Amygdala (tissue), 56 donors: ENCODE results near the gene DACT3.

Source experiments
- DNase-seq, 56 donors: peaks; one replicate each; lab custom pipeline; 2025; lab: John Stamatoyannopoulos, UW

Gene DACT3, protein sequence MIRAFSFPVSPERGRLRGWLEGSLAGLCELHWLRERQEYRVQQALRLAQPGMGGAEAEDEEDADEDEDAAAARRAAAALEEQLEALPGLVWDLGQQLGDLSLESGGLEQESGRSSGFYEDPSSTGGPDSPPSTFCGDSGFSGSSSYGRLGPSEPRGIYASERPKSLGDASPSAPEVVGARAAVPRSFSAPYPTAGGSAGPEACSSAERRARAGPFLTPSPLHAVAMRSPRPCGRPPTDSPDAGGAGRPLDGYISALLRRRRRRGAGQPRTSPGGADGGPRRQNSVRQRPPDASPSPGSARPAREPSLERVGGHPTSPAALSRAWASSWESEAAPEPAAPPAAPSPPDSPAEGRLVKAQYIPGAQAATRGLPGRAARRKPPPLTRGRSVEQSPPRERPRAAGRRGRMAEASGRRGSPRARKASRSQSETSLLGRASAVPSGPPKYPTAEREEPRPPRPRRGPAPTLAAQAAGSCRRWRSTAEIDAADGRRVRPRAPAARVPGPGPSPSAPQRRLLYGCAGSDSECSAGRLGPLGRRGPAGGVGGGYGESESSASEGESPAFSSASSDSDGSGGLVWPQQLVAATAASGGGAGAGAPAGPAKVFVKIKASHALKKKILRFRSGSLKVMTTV

DNA sequence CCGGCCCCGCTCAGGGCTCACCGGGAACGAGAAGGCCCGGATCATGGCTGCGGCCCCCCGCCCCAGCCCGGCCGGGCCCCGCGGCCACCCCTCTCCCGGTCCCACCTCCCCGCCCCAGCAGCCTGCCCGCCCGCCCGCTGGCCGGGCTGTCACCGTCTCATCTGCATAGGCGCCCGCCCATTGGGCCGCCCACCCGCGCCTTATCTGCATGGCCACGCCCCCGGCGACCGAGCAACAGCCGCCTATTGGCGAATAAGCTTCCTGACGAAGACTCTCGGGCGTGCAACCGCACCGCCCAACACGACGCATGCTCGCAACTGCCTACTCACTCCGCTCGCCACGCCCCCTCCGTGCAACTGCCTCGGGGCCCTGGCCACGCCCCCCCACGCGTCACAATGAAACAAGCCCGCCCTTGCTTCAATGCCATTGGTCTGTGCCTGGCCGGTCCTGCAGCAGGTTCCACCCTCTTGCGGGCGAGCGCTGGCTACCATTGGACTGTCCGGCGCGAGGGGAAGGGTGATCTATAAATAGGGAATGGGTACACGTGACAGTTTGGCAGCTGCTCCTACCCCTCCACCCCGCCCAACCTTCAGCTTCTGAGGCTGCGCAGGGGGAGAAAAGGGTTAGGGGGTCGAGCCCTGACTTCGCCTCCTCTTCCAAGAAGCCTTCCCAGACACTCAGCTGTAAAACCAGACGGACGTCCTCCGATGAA lies at the start of gene DACT3:
Gene DACT3, minus strand, starts transcription at position 163 of the 712 bp plus-strand sequence. Its CDS starts 118 bp downstream, at position 45.
- peak; percentile 93 to 100 (median 100) for DNase-seq

DNA sequence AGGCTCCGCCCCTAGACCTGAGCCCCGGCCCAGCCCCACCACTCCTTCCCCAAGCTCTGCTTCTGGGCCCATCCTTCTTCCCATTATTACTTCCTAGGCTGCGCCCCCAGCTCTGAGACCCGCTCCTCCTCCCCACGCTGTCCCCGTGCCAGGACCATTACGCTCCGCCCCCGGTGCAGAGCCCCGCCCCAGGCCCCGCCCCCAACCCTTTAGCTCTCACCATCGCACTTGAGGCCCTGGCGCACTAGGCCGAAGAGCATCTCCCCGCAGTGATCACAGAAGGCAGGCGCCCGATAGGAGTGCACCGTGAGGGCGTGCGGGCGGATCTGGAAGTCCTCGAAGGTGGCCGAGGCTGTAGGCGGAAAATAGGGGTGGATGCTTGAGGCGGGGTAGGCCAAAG lies 49.7 kb upstream of the DACT3 start:
- DNase-seq: no peak

DNA sequence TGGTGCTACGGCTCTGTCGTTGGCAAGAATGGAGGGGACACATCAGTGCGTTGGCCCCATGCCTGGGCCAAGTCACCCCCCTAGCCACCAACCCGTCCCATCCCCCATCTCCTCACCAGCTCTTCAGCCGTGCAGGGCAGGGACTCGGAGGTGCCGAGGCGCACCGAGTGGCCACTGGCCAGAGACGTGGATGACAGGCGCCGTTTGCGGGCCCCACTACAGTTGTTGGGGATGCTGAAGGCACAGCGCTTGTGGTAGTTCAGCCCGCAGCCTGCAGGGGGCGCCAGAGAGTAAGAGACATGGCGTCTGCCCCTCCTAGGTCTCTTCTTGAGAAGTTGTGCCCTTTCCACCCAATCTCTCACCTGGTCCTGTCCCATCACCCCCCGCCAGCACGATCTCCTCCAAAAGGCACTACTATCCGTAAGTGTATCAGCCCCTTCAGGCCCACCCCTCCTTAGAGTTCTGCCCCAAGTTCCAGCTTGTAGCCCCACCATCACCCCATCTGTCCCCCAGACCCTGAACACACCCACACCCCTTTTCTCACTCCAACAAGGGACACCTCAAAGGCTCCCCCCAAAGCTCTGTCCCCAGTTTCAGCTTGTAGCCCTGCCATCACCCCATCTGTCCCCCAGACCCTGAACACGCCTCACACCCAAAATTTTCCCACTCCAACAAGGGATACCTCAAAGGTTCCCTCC lies 43.5 kb upstream of the DACT3 start:
- peak in 32 of 56 donors; percentile 6 to 77 (median 20) for DNase-seq

DNA sequence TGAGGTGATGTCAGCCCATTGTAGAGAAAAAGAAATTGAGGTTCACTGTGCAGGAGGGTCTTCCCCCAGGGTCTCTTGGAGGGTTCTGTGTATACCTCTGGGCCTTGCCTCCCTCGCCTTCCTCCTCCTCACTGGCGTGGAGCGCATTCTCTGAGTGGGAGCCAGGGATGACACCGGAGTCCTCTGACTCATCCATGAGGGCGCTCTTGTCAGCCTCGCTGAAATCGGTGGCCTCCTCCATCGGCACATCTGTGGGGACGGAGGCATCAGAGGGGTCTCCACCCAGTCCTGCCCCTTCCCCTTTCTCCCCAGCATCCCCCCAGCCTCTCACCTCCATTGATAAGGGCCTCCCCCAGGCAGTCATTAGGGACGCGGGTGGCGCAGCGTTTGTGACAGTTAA lies 39.7 kb upstream of the DACT3 start:
- no peak for DNase-seq

DNA sequence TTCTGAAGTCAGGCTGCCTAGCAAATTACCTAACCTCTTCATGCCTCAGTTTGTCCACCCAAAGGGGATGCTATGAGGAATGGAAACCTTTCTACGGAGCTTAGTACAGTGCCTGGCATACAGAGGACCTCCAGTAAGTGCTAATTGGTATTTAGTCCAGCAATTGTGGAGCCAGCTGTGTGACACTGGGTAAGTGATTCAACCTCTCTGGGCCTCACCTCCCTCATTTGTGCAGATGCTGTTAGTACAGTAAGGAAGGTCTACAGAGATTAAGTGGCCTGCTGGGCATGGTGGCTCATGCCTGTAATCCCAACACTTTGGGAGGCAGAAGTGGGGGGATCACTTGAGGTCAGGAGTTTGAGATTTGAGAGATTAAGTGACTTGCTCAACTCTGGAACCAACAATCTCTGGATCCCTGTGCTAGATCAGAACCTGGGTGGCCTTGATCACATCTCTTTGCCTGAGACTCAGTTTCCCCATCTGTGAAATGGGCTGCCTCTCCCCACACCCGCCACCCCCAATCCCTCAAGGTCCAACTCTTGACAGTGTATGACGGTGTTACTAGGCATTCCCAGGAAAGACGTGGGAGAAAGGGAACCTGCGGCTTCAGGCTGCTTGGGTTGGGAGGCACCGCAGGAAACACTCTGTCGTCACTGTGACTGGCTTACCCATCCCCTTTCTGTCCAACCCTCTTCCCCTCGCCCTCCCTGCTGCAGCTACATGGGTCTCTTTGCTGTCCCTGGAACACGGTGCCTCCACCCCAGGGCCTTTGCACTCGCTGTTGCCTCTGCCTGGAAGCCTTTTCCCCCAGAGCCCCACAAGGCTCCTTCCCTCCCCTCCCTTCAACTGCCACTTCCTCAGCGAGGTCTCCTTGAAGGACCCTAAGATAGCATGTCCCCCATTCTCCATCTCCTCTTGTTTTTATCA lies 37.7 kb upstream of the DACT3 start:
- DNase-seq: no peak

DNA sequence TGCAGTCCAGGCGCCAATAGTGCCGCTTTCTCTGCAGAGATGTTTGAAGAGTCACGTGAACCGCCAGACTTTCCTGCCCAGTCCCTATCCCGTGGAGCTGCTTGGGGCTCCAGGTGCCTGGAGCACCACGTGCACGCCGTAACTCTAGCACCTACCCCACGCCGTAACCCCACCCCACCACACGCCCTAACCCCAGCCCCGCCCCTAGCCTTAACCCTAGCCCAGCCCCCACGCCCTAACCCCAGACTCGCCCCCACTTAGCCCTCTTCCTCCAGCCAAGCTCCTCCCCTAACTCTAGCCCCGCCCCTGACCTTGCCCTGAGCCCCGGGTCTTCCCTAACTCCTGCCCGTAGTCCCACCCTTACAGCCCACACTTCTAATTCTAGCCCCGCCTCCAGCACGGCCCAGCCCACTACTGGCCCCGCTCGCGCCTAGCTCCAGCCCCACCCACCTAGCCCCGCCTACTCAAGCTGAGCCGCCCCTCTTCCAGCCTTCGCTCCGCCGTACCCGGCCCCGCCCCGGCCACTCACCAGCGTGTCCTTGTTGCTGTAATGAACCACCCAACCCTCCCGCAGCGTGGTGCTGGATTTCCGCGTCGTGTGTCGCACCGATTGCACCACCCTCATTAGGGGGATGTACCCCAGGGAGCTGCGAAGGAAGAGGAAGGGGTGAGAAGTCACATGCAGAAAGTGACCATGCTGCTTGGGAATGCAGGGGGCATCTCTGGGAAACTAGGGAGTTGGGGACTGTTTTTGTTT lies 36.4 kb upstream of the DACT3 start:
- peak in 40 of 56 donors; percentile 5 to 82 (median 34) for DNase-seq

DNA sequence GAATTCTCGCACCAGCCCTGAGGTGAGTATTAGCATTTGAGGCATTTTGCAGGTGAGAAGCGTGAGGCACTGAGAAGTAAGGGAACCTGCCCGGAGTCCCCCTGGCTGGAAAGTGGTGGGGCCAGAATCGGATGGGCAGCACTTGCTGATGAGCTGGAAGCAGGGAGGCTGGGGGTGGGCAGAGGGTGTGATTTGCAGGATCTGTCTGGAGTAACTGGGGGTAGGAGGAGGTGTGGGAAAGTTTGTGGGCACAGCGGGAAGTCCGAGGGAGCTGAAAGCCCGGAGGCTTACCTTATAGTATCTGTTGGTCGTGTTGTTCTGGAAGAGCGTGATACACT lies 35.9 kb upstream of the DACT3 start:
- DNase-seq: no peak

DNA sequence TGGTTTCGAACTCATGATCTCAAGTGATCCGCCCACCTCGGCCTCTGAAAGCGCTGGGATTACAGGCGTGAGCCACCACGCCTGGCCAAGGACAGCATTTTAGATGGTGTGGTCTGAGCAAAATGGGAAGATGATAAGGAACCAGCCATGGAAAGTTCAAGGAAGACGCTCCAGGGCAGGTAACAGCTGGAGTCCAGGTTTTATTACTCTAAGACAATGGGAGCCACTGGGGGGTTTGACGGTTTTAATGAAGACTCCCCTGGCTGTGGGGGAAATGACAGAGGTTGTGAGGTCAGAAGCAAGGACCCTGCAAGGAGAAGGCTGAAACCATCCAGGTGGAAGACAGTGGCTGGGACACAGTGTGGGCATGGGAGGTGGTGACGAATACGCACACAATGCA lies 35.1 kb upstream of the DACT3 start:
- no peak for DNase-seq

DNA sequence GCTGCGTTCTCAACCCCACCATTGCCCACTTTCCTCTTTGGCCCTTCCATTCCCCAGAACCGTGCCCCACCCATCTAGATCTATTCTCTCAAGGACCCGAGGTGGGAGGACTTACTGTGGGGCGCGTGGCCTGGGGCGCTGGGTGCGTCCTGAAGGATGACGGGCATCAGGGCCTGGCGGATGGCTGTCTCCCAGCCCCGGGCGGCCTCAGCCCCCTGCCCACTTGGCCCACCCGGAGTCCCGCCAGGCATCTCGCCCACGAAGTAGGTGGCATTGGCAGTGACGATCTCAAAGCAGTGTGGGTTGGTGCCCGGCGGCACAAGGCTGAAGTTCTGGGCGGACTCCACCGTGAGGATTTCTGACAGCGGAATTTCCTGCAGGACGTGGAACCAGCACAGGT lies 32.8 kb upstream of the DACT3 start:
- no peak for DNase-seq

DNA sequence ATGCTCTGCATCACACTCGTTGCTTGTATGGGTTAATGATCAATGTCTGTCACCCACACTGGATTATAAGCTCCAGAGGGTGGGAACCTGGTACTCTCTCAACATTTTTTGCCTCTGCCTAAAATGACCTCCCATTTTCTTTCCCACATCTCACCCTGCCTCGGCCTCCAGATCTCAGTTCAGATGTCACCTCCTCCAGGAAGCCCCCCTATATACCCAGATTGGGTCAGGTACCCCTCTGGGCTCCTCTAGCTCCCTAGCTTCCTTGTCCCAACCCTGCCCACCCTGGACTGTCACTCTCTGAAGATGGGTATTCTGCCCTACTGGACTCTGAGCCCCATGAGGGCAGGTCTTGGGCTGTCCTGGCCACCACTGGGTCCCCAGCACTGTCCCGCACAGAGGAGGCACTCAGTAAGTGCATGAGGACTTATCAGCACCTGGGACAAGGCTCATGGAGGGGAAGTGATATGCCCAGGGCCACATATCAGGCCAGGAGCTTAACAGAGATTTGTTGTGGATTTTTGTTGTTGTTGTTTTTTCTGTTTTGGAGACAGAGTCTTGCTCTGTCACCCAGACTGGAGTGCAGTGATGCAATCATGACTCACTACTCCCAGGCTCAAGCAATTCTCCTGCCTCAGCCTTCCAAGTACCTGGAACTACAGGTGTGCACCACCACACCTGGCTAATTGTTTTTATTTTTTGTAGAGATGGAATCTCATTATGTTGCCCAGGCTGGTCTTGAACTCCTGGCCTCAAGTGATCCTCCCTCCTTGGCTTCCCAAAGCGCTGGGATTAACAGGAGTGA lies 32.1 kb upstream of the DACT3 start:
- no peak for DNase-seq

DNA sequence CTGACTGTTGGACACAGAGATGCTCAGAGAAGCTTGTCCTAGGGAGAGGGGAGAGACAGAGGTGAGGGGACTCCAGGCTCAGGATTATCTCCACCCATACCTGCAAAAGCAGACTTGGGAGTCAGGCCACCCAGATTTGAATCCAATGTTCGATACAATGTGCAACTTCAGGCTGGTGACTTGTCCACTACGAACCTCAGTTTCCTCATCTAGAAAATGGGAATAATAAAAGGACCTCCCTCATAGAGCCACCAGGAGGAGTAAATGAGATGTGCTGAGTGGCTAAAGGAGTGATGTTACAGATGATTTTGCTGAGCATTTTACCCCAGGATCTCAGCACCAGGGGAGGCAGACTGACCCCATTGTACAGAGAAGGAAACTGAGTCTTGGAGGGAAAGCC lies 31.0 kb upstream of the DACT3 start:
- no peak for DNase-seq

DNA sequence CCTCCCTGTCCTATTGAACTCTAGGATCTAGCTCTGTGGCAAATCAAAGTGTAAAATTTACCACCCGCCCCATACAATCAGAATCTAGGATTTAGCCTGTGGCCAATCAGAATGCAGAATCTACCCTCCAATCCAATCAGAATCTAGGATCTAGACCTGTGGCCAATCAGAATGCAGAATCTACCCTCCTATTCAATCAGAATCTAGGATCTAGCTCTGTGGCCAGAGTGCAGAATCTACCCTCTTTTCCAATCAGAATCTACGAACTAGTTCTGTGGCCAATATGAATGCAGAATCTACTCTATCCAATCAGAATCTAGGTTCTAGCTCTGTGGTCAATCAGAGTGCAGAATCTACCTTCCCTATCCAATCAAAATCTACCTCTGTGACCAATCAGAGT lies 30.1 kb upstream of the DACT3 start:
- no peak for DNase-seq

DNA sequence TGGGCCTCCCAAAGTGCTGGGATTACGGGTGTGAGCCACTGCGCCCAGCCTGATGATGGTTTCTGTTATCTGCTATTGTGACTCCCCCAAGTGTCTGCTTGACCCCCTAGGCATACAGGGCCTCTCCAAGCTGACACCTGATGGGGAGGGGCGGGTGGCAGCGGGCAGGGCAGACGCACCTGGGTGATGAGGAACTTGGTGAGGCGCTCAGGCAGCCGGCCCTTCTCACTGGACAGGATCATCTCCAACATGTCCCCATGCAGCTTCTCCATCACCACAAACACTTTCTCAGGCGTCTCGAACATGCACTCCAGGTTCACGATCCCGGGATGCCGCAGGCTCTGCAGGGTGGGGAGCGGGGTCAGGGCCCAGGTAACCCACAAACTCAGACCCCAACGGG lies 28.4 kb upstream of the DACT3 start:
- no peak for DNase-seq

DNA sequence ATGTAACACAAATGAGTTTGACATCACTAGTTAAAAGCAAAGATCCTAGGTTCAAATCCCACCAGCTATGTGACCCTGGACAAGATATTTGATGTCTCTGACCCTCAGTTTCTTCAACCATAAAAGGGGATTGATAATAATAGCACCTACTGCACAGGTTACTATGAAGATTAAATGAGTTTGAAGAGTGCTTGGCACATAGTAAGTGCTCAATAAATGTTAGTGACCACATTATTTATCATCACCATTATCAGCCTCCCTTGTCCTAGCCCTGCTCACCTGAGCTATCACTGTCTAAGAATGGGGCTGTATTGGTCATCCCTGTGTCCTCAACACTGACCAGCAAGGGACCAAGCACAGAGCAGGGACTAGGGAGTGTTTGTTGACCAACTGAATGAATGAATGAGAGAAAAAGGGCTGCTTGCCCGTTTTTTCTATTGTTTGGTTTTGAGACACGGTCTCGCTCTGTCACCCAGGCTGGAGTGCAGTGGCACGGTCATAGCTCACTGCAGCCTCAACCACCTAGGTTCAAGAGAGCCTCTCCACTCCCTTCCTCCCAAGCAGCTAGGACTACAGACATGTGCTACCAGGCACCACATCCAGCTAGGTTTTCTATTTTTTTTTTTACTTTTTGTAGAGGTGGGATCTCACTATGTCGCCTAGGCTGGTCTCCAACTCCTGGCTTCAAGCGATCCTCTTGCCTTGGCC lies 26.6 kb upstream of the DACT3 start:
- no peak for DNase-seq

DNA sequence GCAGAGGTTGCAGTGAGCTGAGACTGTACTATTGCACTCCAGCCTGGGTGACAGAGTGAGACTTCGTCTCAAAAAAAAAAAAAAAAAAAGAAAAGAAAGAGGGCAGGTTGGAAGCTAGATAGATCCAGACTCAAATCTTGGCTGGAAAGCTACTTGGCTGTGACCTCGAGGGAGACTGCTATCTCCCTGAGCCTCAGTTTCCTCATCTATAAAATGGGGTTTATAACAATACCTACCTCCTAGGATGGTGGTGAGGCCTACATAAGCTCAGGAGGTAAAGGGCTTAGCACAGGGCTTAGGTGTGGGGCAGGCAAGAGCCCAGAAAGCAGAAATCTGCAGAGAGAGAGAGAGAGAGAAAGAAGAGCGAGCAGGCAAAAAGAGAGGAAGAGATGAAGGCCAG lies 24.2 kb upstream of the DACT3 start:
- DNase-seq: no peak

DNA sequence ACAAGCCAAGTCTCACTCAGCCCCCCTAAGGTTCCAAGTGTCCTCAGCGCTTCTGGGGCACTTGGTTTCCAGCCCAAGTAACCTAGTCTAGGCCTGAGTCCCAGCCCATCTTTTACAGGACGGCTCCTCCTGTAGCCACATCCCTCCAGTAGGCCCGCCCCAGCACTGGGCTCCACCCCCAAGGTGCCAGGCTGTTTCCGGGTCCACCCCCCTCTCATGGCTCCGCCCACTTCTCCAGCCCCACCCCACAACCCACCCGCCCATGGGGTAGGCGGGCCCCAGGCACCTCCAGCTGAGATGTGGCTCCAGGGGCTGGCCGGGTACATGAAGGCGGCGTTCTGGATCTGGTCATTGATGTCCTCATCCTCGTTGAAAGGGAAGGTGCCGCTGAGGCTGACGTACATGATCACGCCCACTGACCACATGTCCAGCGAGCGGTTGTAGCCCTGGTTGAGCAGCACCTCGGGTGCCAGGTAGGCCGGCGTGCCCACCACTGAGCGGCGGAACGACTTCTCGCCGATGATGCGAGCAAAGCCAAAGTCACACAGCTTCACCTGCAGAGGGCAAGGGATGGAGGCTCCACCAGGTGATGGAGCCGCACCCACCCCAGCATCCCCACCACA lies 17.2 kb upstream of the DACT3 start:
- DNase-seq: no peak
